Memory B cell (primary cell): ENCODE results near the gene TNS4.
"Not testable (repeated sequence)": the region's sequence is repeated elsewhere in the genome, so short reads cannot be mapped to it uniquely, and the experiment has no call there.

Experiments used
- ATAC-seq: fragments of 150-1000 bp; cut with Tn5 transposase; 2 replicates; pipeline ENCODE4 v1.10.0; 2021; ENCODE audit warnings: low read depth, mild to moderate bottlenecking, moderate library complexity
- DNase-seq, 2 donors: peaks; one replicate each; pipeline ENCODE4 v3.0.0; 2022; ENCODE audit warnings: low spot score in 2 of 2
- H3K27ac Mint-ChIP-seq: one replicate; pipeline ENCODE4 v1.8.0; 2022; ENCODE audit warnings: mild to moderate bottlenecking, moderate library complexity, mixed read lengths
- H3K27me3 Mint-ChIP-seq: one replicate; pipeline ENCODE4 v1.8.0; 2022; ENCODE audit warnings: mixed read lengths
- H3K36me3 Mint-ChIP-seq: one replicate; pipeline ENCODE4 v1.8.0; 2022; ENCODE audit warnings: mild to moderate bottlenecking, mixed read lengths
- H3K4me1 Mint-ChIP-seq: one replicate; pipeline ENCODE4 v1.8.0; 2022; ENCODE audit warnings: mixed read lengths
- H3K4me3 Mint-ChIP-seq: one replicate; pipeline ENCODE4 v1.8.0; 2022; ENCODE audit warnings: mild to moderate bottlenecking, moderate library complexity, mixed read lengths
- H3K9me3 Mint-ChIP-seq: one replicate; pipeline ENCODE4 v1.8.0; 2022; ENCODE audit warnings: mixed read lengths

TNS4 gene

GRCh38 chr17:40501499-40501911 lies at the start of gene TNS4:
Gene TNS4 (minus strand): TSS chr17:40501623. CDS start chr17:40496425, 5,198 bp downstream.
- H3K4me1 Mint-ChIP-seq: no peaks in the 10 kb centered on the region
- ATAC-seq (no peak), DNase-seq (no peak)
- H3K36me3 Mint-ChIP-seq: no peaks in the 10 kb centered on the region
- no peak within 1 kb of the TSS for H3K27ac Mint-ChIP-seq
- no peak within 1 kb of the TSS for H3K4me3 Mint-ChIP-seq
- no peaks in the 10 kb centered on the region for H3K9me3 Mint-ChIP-seq
- H3K27me3 Mint-ChIP-seq: peaks cover 14% of the 10 kb centered on the region

GRCh38 chr17:40550608-40551007 lies 49.2 kb upstream of the TNS4 start:
- no peak for ATAC-seq

GRCh38 chr17:40548982-40549685 lies 47.7 kb upstream of the TNS4 start:
- Mint-ChIP-seq H3K36me3 (peaks cover 3% of the 10 kb centered on the region), H3K27ac (peak overlapping the region; percentile 28), H3K4me3 (no peak overlapping the region), H3K9me3 (no peaks in the 10 kb centered on the region), H3K4me1 (peaks cover 66% of the 10 kb centered on the region), H3K27me3 (no peaks in the 10 kb centered on the region)
- DNase-seq (no peak), ATAC-seq (no peak)

More at GRCh38 chr17:40550608-40551007, 49.2 kb upstream of the TNS4 start:
- Mint-ChIP-seq H3K27me3 (no peaks in the 10 kb centered on the region), H3K4me3 (no peak overlapping the region), H3K4me1 (peaks cover 77% of the 10 kb centered on the region), H3K36me3 (peaks cover 15% of the 10 kb centered on the region), H3K9me3 (no peaks in the 10 kb centered on the region), H3K27ac (peak overlapping the region; percentile 57)
- no peak for DNase-seq

GRCh38 chr17:40548491-40548981 lies 47.1 kb upstream of the TNS4 start:
- Mint-ChIP-seq H3K4me3 (no peak overlapping the region), H3K36me3 (no peaks in the 10 kb centered on the region)

GRCh38 chr17:40547785-40548478 lies 46.5 kb upstream of the TNS4 start:
- Mint-ChIP-seq H3K27me3 (no peaks in the 10 kb centered on the region), H3K36me3 (no peaks in the 10 kb centered on the region), H3K4me1 (peaks cover 58% of the 10 kb centered on the region), H3K4me3 (peak overlapping the region; percentile 28), H3K9me3 (no peaks in the 10 kb centered on the region), H3K27ac (peak overlapping the region; percentile 81)
- ATAC-seq (peak; percentile 24), DNase-seq (no peak)

More at GRCh38 chr17:40548491-40548981, 47.1 kb upstream of the TNS4 start:
- H3K4me1 Mint-ChIP-seq: peaks cover 60% of the 10 kb centered on the region
- ATAC-seq (no peak), DNase-seq (no peak)
- peak overlapping the region; percentile 28 for H3K27ac Mint-ChIP-seq
- H3K9me3 Mint-ChIP-seq: no peaks in the 10 kb centered on the region
- no peaks in the 10 kb centered on the region for H3K27me3 Mint-ChIP-seq

GRCh38 chr17:40547079-40547784 lies 45.8 kb upstream of the TNS4 start:
- no peaks in the 10 kb centered on the region for H3K9me3 Mint-ChIP-seq
- H3K27ac Mint-ChIP-seq: peak overlapping the region; percentile 81
- peak; percentile 8 to 50 for DNase-seq
- peak; percentile 75 for ATAC-seq
- peaks cover 57% of the 10 kb centered on the region for H3K4me1 Mint-ChIP-seq
- H3K4me3 Mint-ChIP-seq: peak overlapping the region; percentile 28
- H3K27me3 Mint-ChIP-seq: no peaks in the 10 kb centered on the region
- no peaks in the 10 kb centered on the region for H3K36me3 Mint-ChIP-seq

GRCh38 chr17:40546497-40546896 lies 45.1 kb upstream of the TNS4 start:
- H3K4me3 Mint-ChIP-seq, H3K9me3 Mint-ChIP-seq, H3K27me3 Mint-ChIP-seq, H3K27ac Mint-ChIP-seq, H3K36me3 Mint-ChIP-seq, ATAC-seq, DNase-seq: not testable (repeated sequence)
- peaks cover 57% of the 10 kb centered on the region for H3K4me1 Mint-ChIP-seq

GRCh38 chr17:40545660-40546059 lies 44.2 kb upstream of the TNS4 start:
- Mint-ChIP-seq H3K27ac (no peak overlapping the region), H3K4me1 (peaks cover 59% of the 10 kb centered on the region), H3K36me3 (no peaks in the 10 kb centered on the region), H3K27me3 (no peaks in the 10 kb centered on the region), H3K4me3 (no peak overlapping the region), H3K9me3 (no peaks in the 10 kb centered on the region)
- DNase-seq: no peak
- no peak for ATAC-seq

GRCh38 chr17:40542558-40543411 lies 41.4 kb upstream of the TNS4 start:
- H3K4me3 Mint-ChIP-seq: no peak overlapping the region
- ATAC-seq (peak; percentile 60), DNase-seq (peak in 1 of 2 donors; percentile 30)
- H3K4me1 Mint-ChIP-seq: peaks cover 45% of the 10 kb centered on the region
- H3K27ac Mint-ChIP-seq: peak overlapping the region; percentile 95
- no peaks in the 10 kb centered on the region for H3K27me3 Mint-ChIP-seq
- H3K9me3 Mint-ChIP-seq: no peaks in the 10 kb centered on the region
- no peaks in the 10 kb centered on the region for H3K36me3 Mint-ChIP-seq

- H3K4me3 Mint-ChIP-seq: no peak overlapping the region
- no peaks in the 10 kb centered on the region for H3K36me3 Mint-ChIP-seq
- H3K4me1 Mint-ChIP-seq: peaks cover 41% of the 10 kb centered on the region
- no peaks in the 10 kb centered on the region for H3K27me3 Mint-ChIP-seq
- no peaks in the 10 kb centered on the region for H3K9me3 Mint-ChIP-seq
- DNase-seq (no peak), ATAC-seq (no peak)
- H3K27ac Mint-ChIP-seq: peak overlapping the region; percentile 95
Measured at GRCh38 chr17:40541873-40542557, 40.6 kb upstream of the TNS4 start.

- H3K27ac Mint-ChIP-seq: peak overlapping the region; percentile 95
- H3K36me3 Mint-ChIP-seq: no peaks in the 10 kb centered on the region
- no peak for DNase-seq
- peak overlapping the region; percentile 28 for H3K4me3 Mint-ChIP-seq
- H3K4me1 Mint-ChIP-seq: peaks cover 39% of the 10 kb centered on the region
- no peaks in the 10 kb centered on the region for H3K9me3 Mint-ChIP-seq
- ATAC-seq: peak; percentile 37
- H3K27me3 Mint-ChIP-seq: no peaks in the 10 kb centered on the region
Measured at GRCh38 chr17:40541060-40541872, 39.8 kb upstream of the TNS4 start.

GRCh38 chr17:40540448-40540847 lies 39.0 kb upstream of the TNS4 start:
- Mint-ChIP-seq H3K27ac (peak overlapping the region; percentile 95), H3K36me3 (no peaks in the 10 kb centered on the region), H3K27me3 (no peaks in the 10 kb centered on the region), H3K4me3 (no peak overlapping the region), H3K4me1 (peaks cover 41% of the 10 kb centered on the region), H3K9me3 (no peaks in the 10 kb centered on the region)
- no peak for ATAC-seq
- DNase-seq: no peak
